NCI-H524 treated with DMSO at 0.1 percent for 48 hours (cell line): ENCODE measurements around the gene ZC3H18.

Source experiments
- DNase-seq: peaks from one replicate; lab custom pipeline; 2025; lab: John Stamatoyannopoulos, UW

The ZC3H18 gene

GRCh38 chr16:88533381-88533917 lies 36.8 kb upstream of the ZC3H18 start:
- peak; percentile 28 for DNase-seq

GRCh38 chr16:88533932-88534637 lies 36.1 kb upstream of the ZC3H18 start:
- no peak for DNase-seq

- DNase-seq, result no peak
Measured at GRCh38 chr16:88534638-88535190, 35.5 kb upstream of the ZC3H18 start.

DNA sequence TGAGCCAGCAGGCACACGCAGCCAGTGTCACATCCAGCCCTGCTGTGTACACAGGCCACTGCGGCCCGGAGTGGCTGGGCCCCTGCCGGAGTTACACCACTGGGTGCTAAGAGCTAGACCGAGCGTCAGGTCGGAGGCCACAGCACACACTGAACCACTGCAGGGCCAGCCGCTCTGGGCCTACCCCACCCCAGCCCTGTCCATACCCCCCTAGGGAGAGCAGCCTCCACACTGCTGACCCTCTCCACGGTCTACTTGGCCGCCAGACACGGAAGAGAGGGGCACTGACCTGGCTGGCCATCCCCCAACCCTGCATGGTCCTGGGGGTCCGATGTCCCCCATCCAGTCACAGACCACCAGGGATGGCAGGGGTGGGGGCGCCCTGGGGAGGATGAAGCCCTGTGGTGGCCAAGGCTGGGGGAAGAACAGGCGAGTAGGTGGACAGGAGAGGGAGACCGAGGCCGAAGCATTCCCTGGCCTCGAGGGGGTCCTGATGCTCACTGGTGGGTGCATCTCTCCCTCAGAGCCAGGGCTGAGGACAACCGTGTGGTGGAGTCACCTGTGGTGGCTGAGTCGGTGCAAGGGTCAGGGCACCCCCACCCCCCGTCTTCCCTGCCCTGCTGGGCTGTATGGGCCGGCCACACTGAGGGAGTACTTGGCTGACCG lies 34.9 kb upstream of the ZC3H18 start:
- no peak for DNase-seq

GRCh38 chr16:88535857-88536222 lies 34.4 kb upstream of the ZC3H18 start:
- no peak for DNase-seq

GRCh38 chr16:88536510-88536909 lies 33.7 kb upstream of the ZC3H18 start:
- no peak for DNase-seq

GRCh38 chr16:88536971-88537751 lies 33.0 kb upstream of the ZC3H18 start:
- DNase-seq, result no peak

- no peak for DNase-seq
Measured at GRCh38 chr16:88537859-88538258, 32.3 kb upstream of the ZC3H18 start.

- no peak for DNase-seq
Measured at GRCh38 chr16:88538366-88539060, 31.7 kb upstream of the ZC3H18 start.

DNA sequence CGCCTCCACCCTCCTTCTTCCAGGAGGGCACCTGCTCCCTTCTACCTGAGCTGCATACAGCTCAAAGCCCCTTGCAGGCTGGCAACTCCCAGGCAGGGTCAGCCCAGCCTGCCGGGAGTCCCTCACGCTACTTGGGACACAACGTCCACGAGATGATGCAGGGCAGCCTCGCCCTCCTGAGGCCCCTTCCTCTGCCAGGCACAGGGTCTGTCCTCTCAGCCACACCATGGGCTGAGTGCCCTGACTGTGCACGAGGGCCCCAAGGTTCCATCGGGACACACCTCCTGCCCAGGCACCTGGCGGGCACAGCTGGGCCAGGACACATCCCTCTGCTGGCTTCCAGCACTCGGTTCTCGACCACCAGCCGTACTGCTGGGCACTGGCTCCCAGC lies 30.9 kb upstream of the ZC3H18 start:
- no peak for DNase-seq

DNA sequence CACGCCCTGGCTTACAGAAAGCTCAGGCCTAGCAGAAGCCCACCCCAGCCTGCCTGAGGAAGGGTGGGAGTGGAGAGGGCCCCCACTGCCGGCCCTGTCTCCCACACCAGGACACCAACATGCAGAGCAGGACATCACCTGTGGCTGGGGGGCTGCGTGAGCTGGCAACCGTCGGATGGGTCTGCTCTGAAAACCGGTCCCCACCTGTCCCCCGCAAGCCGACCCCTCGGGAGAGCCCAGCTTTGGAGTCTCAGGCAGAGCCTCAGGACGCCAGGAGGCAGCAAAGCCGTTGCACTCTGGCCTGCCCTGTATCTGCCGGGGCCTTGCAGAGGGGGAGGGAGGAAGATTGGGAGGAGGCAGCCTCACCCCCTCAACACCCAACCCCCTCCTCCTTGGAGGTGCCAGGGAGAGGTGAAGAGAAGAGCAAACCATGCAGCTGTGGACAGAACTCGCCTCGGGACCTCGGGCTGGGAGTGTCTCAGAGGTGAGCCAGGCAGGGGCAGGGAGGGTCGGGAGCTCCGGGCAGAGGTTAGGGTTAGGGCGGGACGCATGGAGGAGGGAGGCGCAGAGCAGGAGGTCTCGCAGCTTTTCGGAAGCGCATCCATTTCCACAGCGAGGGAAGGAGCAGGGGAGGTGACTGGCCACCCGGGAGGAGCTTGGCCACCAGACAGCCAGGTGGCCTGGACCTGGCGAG lies 30.4 kb upstream of the ZC3H18 start:
- no peak for DNase-seq

GRCh38 chr16:88540346-88540977 lies 29.7 kb upstream of the ZC3H18 start:
- DNase-seq, result no peak

GRCh38 chr16:88541831-88542616 lies 28.2 kb upstream of the ZC3H18 start:
- peak; percentile 43 for DNase-seq

- DNase-seq, result no peak
Measured at GRCh38 chr16:88543230-88543813, 26.9 kb upstream of the ZC3H18 start.

GRCh38 chr16:88545781-88546180 lies 24.4 kb upstream of the ZC3H18 start:
- DNase-seq, result no peak

- DNase-seq, result no peak
Measured at GRCh38 chr16:88548131-88548874, 21.9 kb upstream of the ZC3H18 start.

DNA sequence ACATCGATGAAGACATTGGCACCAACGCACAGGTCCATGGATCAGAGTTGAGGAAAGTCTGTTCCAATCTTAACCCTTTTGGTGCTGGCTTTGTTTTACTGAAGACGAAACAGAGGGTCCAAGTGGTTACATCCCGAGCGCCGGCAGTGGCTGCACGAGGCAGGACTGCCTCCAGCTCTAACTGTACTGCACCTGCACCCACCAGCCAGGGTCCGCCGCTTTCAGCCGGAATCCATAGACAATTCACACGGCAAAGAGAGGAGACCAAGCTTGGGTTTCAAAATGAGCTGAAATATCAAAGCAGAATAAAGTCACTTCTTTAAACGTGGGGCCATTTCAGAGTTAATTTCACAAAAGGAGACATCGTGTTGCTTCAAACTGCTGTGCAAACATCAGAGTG lies 21.2 kb upstream of the ZC3H18 start:
- DNase-seq, result no peak

- DNase-seq, result no peak
Measured at GRCh38 chr16:88549671-88550245, 20.4 kb upstream of the ZC3H18 start.
